Measurements from ENCODE around the gene LRRC4C. TPM values are rescaled to one million over a fixed set of nuclear protein-coding genes. Genes with fewer than 3 reads are reported as not detected.

Gene LRRC4C
- total RNA-seq, 4 donors from 2014 or later, result 0.40 to 1.7 TPM; not detected in 2

- Histone ChIP-seq H3K9me3 (no peaks in the 10 kb centered on the region), H3K27ac (no peak overlapping the region), H3K4me1 (no peaks in the 10 kb centered on the region), H3K36me3 (no peaks in the 10 kb centered on the region), H3K27me3 (no peaks in the 10 kb centered on the region), H3K4me3 (no peak overlapping the region)
- TF ChIP-seq POLR2A (IDR thresholded peaks at IDR 0.05), result no peak
- TF ChIP-seq CTCF (IDR thresholded peaks at IDR 0.05), result no peak
- no peak for DNase-seq
Observed at GRCh38 chr11:40998920-40999319, 460.5 kb downstream of the LRRC4C start.

GRCh38 chr11:40987776-40988435 is 471.5 kb downstream of the LRRC4C start:
- no peak overlapping the region for H3K27ac ChIP-seq
- no peak for DNase-seq
- no peak for TF ChIP-seq POLR2A (IDR thresholded peaks at IDR 0.05)
- no peak for TF ChIP-seq CTCF (IDR thresholded peaks at IDR 0.05)

GRCh38 chr11:40986320-40986719 is 473.1 kb downstream of the LRRC4C start:
- DNase-seq, result no peak
- Histone ChIP-seq H3K4me1 (no peaks in the 10 kb centered on the region), H3K27me3 (no peaks in the 10 kb centered on the region), H3K27ac (no peak overlapping the region), H3K9me3 (no peaks in the 10 kb centered on the region), H3K36me3 (no peaks in the 10 kb centered on the region), H3K4me3 (no peak overlapping the region)
- TF ChIP-seq POLR2A (IDR thresholded peaks at IDR 0.05), result no peak
- TF ChIP-seq CTCF (IDR thresholded peaks at IDR 0.05), result no peak

More at GRCh38 chr11:40987776-40988435, 471.5 kb downstream of the LRRC4C start:
- H3K27me3 ChIP-seq, result no peaks in the 10 kb centered on the region
- no peaks in the 10 kb centered on the region for H3K4me1 ChIP-seq
- H3K36me3 ChIP-seq, result no peaks in the 10 kb centered on the region
- H3K4me3 ChIP-seq, result no peak overlapping the region
- H3K9me3 ChIP-seq, result no peaks in the 10 kb centered on the region

- H3K9me3 ChIP-seq, result no peaks in the 10 kb centered on the region
- no peak overlapping the region for H3K4me3 ChIP-seq
- H3K27ac ChIP-seq, result no peak overlapping the region
- no peak for DNase-seq
- no peaks in the 10 kb centered on the region for H3K36me3 ChIP-seq
- no peaks in the 10 kb centered on the region for H3K27me3 ChIP-seq
- TF ChIP-seq CTCF (IDR thresholded peaks at IDR 0.05) (no peak), POLR2A (IDR thresholded peaks at IDR 0.05) (no peak)
- no peaks in the 10 kb centered on the region for H3K4me1 ChIP-seq
Observed at GRCh38 chr11:40975076-40975475, 484.4 kb downstream of the LRRC4C start.

GRCh38 chr11:40974186-40974795 is 485.2 kb downstream of the LRRC4C start:
- H3K4me1 ChIP-seq, result no peaks in the 10 kb centered on the region
- DNase-seq, result no peak
- no peaks in the 10 kb centered on the region for H3K27me3 ChIP-seq
- no peak overlapping the region for H3K4me3 ChIP-seq
- H3K27ac ChIP-seq, result no peak overlapping the region
- TF ChIP-seq CTCF (IDR thresholded peaks at IDR 0.05), result no peak
- no peak for TF ChIP-seq POLR2A (IDR thresholded peaks at IDR 0.05)
- H3K36me3 ChIP-seq, result no peaks in the 10 kb centered on the region
- no peaks in the 10 kb centered on the region for H3K9me3 ChIP-seq

Measured in Peyer's patch (tissue), 4 donors.